ENCODE results near the gene EML5. TPM values are rescaled to one million over a fixed set of nuclear protein-coding genes. Genes with fewer than 3 reads are reported as not detected.

EML5 gene
- total and polyA plus RNA-seq, 2 of the 13 experiments (the other 11 are each of a cell fraction or from before 2014, with no cell fraction given) = 0.11 TPM; not detected in 1

DNA sequence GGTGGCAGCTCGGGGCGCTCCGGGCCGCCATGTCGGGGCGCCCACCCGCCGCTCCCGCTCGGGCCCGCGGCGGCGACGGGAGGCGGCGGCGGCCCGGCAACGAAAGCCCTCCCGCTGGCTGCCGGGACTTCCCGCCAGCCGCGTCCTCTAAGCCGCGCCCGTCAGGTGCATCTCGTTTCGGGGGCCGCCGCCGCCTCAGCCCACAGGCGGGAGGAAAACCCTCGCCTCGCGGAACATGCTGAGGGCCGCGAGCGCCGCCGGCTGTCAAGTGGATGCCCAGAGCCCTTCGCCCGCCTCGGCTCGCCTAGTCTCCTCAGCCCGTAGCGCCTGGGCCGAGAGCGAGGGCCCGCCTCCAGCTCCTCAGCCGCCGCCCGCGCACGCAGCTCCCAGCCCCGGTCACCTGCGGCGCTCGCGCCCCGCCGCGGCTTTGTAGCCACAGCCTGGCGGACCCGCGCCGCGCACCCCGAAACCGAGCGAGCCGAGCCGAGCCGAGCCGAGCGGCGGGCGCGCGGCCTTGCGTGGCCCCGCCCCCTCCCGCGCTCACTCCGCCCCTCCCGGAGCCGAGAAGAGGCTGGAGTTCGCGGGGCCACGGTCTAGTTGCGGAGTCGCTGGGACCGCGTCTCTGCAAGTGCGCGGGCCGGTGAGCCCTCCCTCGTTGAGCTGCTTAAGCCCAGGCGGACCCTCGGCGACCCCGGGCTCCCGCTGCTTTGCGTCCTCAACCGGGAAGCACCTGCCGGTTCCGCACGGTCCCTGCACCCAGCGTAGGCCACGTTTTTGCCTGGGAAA, at the start of gene EML5 (continued):
- TF ChIP-seq SYNCRIP (IDR thresholded peaks at IDR 0.05; ENCODE audit: insufficient read depth, low read depth, low read length) = no peak
- TF ChIP-seq NFKB2 (CRISPR knock-in tag; IDR thresholded peaks at IDR 0.05; ENCODE audit: borderline replicate concordance) = 0 out of 2 replicates have a peak, but pooled peaks have one; percentile 27
- TF ChIP-seq ZFP36 (IDR thresholded peaks at IDR 0.05; ENCODE audit: borderline replicate concordance, low read depth, low read length, partially characterized antibody) = no peak
- TF ChIP-seq, protein P1, sequence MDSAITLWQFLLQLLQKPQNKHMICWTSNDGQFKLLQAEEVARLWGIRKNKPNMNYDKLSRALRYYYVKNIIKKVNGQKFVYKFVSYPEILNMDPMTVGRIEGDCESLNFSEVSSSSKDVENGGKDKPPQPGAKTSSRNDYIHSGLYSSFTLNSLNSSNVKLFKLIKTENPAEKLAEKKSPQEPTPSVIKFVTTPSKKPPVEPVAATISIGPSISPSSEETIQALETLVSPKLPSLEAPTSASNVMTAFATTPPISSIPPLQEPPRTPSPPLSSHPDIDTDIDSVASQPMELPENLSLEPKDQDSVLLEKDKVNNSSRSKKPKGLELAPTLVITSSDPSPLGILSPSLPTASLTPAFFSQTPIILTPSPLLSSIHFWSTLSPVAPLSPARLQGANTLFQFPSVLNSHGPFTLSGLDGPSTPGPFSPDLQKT (CRISPR knock-in tag; IDR thresholded peaks at IDR 0.05; ENCODE audit: borderline replicate concordance) = no peak
- TF ChIP-seq PPARG (CRISPR knock-in tag; conservative IDR thresholded peaks at IDR 0.05) = no peak
- TF ChIP-seq NFATC3 (CRISPR knock-in tag; IDR thresholded peaks at IDR 0.05) = no peak
- TF ChIP-seq SRSF4 (IDR thresholded peaks at IDR 0.05; ENCODE audit: low read depth, low read length, poor library complexity, severe bottlenecking) = no peak
- TF ChIP-seq SALL2 (CRISPR knock-in tag; IDR thresholded peaks at IDR 0.05) = 0 out of 2 replicates have a peak, but pooled peaks have one; percentile 52
- no peak for TF ChIP-seq ZNF343 (CRISPR knock-in tag; IDR thresholded peaks at IDR 0.05)
- no peak for TF ChIP-seq ZBTB7B (CRISPR knock-in tag; IDR thresholded peaks at IDR 0.05)
- no peak for TF ChIP-seq PHB2 (IDR thresholded peaks at IDR 0.05; ENCODE audit: partially characterized antibody)
- TF ChIP-seq HDAC6 (IDR thresholded peaks at IDR 0.05; ENCODE audit: low read depth, low read length) = no peak
- no peak for TF ChIP-seq ZNF530 (CRISPR knock-in tag; IDR thresholded peaks at IDR 0.05; ENCODE audit: low read depth)
- no peak for TF ChIP-seq FIP1L1 (IDR thresholded peaks at IDR 0.05; ENCODE audit: borderline replicate concordance, insufficient read depth, low read depth, low read length)
- TF ChIP-seq NRL (CRISPR knock-in tag; IDR thresholded peaks at IDR 0.05; ENCODE audit: borderline replicate concordance) = 0 out of 2 replicates have a peak, but pooled peaks have one; percentile 40
- no peak for TF ChIP-seq PAX8 (CRISPR knock-in tag; IDR thresholded peaks at IDR 0.05; ENCODE audit: borderline replicate concordance)
- TF ChIP-seq ZFP36L2 (CRISPR knock-in tag; IDR thresholded peaks at IDR 0.05) = no peak
- TF ChIP-seq SRSF9 (IDR thresholded peaks at IDR 0.05; ENCODE audit: borderline replicate concordance, insufficient read depth, low read depth, low read length, poor library complexity, severe bottlenecking) = no peak
- TF ChIP-seq, protein P2, sequence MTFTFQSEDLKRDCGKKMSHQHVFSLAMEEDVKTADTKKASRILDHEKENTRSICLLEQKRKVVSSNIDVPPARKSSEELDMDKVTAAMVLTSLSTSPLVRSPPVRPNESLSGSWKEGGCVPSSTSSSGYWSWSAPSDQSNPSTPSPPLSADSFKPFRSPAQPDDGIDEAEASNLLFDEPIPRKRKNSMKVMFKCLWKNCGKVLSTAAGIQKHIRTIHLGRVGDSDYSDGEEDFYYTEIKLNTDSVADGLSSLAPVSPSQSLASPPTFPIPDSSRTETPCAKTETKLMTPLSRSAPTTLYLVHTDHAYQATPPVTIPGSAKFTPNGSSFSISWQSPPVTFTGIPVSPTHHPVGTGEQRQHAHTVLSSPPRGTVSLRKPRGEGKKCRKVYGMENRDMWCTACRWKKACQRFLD (CRISPR knock-in tag; IDR thresholded peaks at IDR 0.05; ENCODE audit: borderline replicate concordance) = no peak
- TF ChIP-seq JUND (CRISPR knock-in tag; IDR thresholded peaks at IDR 0.05) = no peak
- TF ChIP-seq NPAS2 (CRISPR knock-in tag; IDR thresholded peaks at IDR 0.05; ENCODE audit: borderline replicate concordance) = no peak
- no peak for TF ChIP-seq NONO (IDR thresholded peaks at IDR 0.05)
- TF ChIP-seq NONO (CRISPR knock-in tag; conservative IDR thresholded peaks at IDR 0.05) = no peak
- TF ChIP-seq, protein P3, sequence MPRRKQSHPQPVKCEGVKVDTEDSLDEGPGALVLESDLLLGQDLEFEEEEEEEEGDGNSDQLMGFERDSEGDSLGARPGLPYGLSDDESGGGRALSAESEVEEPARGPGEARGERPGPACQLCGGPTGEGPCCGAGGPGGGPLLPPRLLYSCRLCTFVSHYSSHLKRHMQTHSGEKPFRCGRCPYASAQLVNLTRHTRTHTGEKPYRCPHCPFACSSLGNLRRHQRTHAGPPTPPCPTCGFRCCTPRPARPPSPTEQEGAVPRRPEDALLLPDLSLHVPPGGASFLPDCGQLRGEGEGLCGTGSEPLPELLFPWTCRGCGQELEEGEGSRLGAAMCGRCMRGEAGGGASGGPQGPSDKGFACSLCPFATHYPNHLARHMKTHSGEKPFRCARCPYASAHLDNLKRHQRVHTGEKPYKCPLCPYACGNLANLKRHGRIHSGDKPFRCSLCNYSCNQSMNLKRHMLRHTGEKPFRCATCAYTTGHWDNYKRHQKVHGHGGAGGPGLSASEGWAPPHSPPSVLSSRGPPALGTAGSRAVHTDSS (CRISPR knock-in tag; conservative IDR thresholded peaks at IDR 0.05) = no peak
- TF ChIP-seq ZNF737 (CRISPR knock-in tag; IDR thresholded peaks at IDR 0.05; ENCODE audit: borderline replicate concordance) = no peak
- no peak for TF ChIP-seq ISL2 (CRISPR knock-in tag; IDR thresholded peaks at IDR 0.05)
